Activated T-cell treated with anti-CD3 and anti-CD28 coated beads, Interleukin-2, amount 50 U/mL, for 24 hours (primary cell): Measurements from ENCODE around the gene RAB33B.

Source experiments
- DNase-seq: peaks from one replicate; pipeline ENCODE4 v3.0.0-alpha.2; 2020
- H3K27ac Mint-ChIP-seq: 2 replicates; pipeline ENCODE4 v1.8.0; 2020; ENCODE audit warnings: mild to moderate bottlenecking, mixed read lengths
- H3K27me3 Mint-ChIP-seq: 2 replicates; pipeline ENCODE4 v1.8.0; 2020; ENCODE audit warnings: mixed read lengths
- H3K36me3 Mint-ChIP-seq: 2 replicates; pipeline ENCODE4 v1.8.0; 2020; ENCODE audit warnings: low read depth, mixed read lengths
- H3K4me1 Mint-ChIP-seq: 2 replicates; pipeline ENCODE4 v1.8.0; 2020; ENCODE audit warnings: low read depth, mixed read lengths
- H3K4me3 Mint-ChIP-seq: 2 replicates; pipeline ENCODE4 v1.8.0; 2020; ENCODE audit warnings: mild to moderate bottlenecking, moderate library complexity, mixed read lengths
- H3K9me3 Mint-ChIP-seq: 2 replicates; pipeline ENCODE4 v1.8.0; 2020; ENCODE audit warnings: mixed read lengths

Gene RAB33B

DNA sequence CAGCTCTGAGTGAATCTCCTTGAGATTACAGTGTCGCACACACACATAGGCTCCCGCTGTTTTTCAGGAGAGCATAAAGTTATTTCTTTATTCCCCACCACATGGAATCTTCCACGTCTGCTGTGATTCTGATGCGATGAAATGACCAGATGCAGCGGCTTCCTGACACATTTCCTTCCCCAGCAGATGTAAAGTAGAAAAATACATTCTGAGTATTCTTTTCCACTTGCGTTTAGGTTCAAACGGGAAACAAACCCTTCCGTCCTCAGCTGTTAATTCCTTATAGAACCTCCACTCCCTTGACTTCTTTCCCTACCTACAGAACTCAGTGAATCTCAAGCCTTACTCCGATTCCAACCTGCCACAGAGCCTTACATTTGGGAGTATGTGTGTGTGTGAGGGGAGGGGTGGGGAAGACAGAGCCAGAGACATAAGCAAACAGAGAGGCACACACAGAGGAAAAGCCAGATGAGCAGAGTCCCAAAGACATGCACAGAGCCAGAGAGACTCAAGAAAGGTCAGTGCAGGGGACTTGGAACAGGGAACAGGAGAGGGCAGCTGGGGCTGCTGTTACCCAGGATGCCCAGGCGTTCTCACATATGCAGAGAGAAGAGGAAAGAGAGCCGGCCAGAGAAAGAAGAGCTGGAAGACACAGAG lies 54.8 kb downstream of the RAB33B start:
- Mint-ChIP-seq H3K36me3 (peaks cover 67% of the 10 kb centered on the region), H3K9me3 (no peaks in the 10 kb centered on the region), H3K27ac (no peak overlapping the region), H3K4me1 (no peaks in the 10 kb centered on the region), H3K4me3 (no peak overlapping the region), H3K27me3 (no peaks in the 10 kb centered on the region)
- no peak for DNase-seq

DNA sequence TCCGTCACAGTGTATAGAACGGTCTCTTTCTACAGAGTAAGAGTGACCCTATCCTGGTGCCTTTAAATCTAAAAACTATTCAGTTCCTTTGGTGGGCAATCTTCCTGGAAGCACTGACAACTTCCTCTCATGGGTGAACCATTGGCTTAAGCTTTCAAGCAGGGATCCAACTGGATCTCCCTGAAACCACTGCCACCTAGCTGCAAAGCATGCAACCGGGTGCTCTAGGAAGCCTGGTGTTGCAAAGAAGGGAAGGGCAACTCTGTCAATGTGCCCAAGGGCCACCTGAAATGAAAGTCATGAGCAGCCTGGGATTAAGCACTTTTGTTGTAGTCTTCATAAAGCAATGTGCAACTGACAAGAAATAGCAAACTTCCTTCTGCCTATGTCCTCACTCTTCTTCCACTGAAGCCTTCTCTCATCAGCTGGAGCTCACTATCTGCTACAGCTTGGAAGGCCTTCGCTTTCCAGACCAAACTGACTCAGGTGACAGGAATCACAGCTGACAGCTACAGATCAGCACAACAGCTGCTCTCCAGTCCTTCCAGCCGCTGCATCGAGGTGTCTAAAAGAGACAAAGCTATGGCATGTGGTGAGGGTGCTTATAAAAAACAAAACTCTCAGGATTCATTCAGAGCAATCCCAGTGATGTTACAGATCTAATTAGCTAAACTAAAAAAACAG lies 55.9 kb downstream of the RAB33B start:
- Mint-ChIP-seq H3K9me3 (no peaks in the 10 kb centered on the region), H3K4me3 (no peak overlapping the region), H3K4me1 (no peaks in the 10 kb centered on the region), H3K27me3 (no peaks in the 10 kb centered on the region), H3K27ac (no peak overlapping the region), H3K36me3 (peaks cover 75% of the 10 kb centered on the region)
- no peak for DNase-seq

DNA sequence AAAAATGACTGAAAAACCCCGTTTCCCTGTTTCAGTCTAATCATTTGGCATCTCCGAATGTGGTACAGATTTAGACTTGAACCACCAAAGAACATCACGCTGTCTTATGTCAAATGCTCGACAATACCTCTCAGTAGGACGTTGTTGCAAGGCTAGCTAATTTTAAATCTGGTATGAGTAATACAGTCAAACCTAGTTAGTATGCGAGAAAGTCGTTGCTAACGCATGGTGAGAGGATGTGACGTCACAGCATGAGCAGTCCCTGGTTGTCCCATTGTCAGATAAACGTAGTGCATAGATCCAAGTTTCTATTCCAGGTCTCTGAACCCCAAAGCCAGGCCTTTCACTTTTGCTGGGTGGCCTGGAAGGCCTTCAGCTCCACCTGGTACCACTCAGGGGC lies 57.4 kb downstream of the RAB33B start:
- Mint-ChIP-seq H3K4me1 (no peaks in the 10 kb centered on the region), H3K9me3 (no peaks in the 10 kb centered on the region), H3K36me3 (peaks cover 83% of the 10 kb centered on the region), H3K27ac (no peak overlapping the region), H3K4me3 (no peak overlapping the region), H3K27me3 (no peaks in the 10 kb centered on the region)
- DNase-seq = no peak

DNA sequence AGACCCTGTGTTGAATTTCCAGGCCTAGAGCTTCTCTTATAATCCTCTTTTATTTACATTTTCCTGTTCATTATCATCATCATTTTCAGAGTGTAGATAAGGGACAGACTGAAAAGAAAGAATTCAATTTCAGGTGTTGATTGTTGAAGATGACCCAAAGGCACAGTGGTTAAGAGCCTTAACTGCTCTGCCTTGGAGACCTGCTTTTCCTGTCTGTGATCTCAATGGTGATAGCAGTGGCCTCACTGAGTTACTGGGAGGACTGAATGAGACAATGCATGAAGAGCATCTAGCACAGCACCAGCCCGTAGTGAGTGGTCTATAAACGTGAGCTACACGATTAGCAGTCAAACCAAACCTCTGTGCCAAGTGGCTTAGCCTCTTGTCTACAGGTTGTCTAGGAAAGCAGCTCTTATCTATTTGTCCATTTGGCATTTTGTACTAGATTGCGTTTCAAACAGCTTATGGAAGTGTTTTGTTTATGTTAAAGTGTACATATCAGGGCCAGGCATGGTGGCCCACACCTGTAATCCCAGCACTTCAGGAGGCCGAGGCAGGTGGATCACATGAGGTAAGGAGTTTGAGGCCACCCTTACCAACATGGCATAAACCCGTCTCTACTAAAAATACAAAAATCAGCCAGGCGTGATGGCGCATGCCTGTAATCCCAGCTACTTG lies 60.6 kb downstream of the RAB33B start:
- H3K4me1 Mint-ChIP-seq = no peaks in the 10 kb centered on the region
- H3K27me3 Mint-ChIP-seq = no peaks in the 10 kb centered on the region
- H3K9me3 Mint-ChIP-seq = no peaks in the 10 kb centered on the region
- H3K4me3 Mint-ChIP-seq = no peak overlapping the region
- no peak overlapping the region for H3K27ac Mint-ChIP-seq
- peaks cover 91% of the 10 kb centered on the region for H3K36me3 Mint-ChIP-seq
- DNase-seq = no peak

DNA sequence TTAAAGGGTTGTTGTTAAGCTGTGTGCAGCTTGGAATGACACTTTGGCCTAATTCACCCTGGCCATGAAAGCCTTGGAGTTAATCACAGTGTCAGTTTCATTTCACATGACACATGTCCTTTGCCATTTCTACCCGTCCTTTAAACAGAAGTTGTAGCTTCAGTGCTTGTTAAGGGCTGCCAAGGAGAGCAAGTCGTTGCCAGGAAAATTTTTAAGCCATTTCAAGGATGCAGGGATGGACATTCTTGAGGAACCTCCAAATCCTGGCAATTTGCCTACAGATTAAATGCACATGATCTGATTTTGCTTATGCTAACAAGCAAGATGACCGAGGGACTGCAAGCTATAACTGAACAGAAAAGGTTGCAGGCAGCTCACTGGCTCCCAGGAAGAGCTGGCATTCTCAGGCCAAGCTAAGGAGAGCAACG lies 61.6 kb downstream of the RAB33B start:
- no peak overlapping the region for H3K4me3 Mint-ChIP-seq

DNA sequence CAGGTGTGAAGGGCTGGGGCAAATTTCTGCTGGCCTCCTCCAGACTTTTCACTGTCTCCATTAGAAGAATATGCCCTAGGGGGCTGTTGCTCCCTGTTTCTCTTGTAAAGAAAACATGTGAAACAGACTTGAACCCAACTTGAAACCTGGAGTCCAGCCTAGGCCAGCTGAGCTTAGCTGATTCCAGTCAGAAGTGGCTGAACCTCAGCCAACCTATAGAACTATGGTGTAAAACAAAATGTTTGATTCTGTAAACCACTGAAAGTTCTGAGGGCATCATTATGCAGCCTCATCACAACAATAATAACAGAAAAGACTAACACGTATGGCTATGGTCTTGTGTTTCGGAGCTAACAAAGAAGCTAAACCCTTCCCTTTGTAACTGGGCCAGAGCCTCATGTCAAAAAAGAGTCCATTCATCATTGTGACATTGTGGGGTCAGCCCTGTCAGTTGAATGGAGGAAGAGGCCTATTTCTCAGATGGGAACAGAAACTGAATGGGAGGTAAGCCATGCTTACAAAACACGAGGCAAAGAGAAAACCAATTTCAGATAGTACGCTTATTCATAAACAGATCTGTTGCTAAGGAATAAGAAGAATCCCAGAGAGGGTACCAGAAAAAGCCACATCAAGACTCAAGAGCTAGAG lies 68.0 kb downstream of the RAB33B start:
- H3K27ac Mint-ChIP-seq = no peak overlapping the region
- H3K4me3 Mint-ChIP-seq = no peak overlapping the region
- no peak for DNase-seq
- H3K9me3 Mint-ChIP-seq = no peaks in the 10 kb centered on the region
- H3K36me3 Mint-ChIP-seq = peaks cover 94% of the 10 kb centered on the region
- H3K4me1 Mint-ChIP-seq = peaks cover 7% of the 10 kb centered on the region
- H3K27me3 Mint-ChIP-seq = no peaks in the 10 kb centered on the region

More for the DNA sequence above, 61.6 kb downstream of the RAB33B start:
- Mint-ChIP-seq H3K27me3 (no peaks in the 10 kb centered on the region), H3K27ac (no peak overlapping the region), H3K4me1 (no peaks in the 10 kb centered on the region), H3K9me3 (no peaks in the 10 kb centered on the region), H3K36me3 (peaks cover 90% of the 10 kb centered on the region)
- DNase-seq = no peak

DNA sequence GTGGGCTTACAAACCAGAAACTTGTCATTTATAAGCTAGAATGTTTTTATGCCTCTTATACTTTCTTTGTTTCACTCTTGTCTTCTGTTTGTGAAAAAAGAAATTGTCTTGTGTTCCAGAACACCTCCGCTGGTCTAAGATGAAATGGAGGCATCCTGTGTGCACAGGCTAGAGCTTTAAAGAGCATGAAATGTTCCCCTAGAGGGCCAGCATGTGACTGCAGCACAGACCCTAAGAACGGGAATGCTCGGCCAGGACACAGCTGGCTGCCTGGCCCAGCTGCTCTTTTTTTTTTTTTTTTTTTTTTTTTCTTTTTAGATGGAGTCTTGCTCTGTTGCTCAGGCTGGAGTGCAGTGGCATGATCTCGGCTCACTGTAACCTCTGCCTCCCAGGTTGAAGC lies 68.5 kb downstream of the RAB33B start:
- no peak for DNase-seq
- Mint-ChIP-seq H3K4me3 (no peak overlapping the region), H3K9me3 (no peaks in the 10 kb centered on the region), H3K27ac (no peak overlapping the region), H3K27me3 (no peaks in the 10 kb centered on the region), H3K4me1 (peaks cover 7% of the 10 kb centered on the region), H3K36me3 (peaks cover 93% of the 10 kb centered on the region)

DNA sequence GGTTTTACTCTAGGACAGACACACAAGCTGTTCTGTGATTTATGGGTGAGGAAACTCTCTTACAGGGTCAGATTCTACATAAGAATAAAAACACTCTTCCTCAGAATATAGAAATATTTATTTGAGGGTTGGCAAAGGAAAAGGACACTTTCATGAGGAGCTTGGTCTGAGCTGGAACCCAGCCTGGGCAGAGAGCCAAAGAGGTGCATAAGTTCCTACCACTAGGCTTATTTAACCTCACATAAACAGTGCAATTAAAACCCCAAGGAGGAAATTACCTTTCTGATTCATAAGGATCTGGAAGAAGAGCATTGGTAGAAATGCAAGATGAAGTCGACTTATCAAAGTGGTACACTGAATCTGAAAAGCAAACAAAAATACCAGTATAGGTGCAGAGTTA lies 69.2 kb downstream of the RAB33B start:
- H3K9me3 Mint-ChIP-seq = no peaks in the 10 kb centered on the region
- no peak overlapping the region for H3K27ac Mint-ChIP-seq
- peaks cover 93% of the 10 kb centered on the region for H3K36me3 Mint-ChIP-seq
- DNase-seq = no peak
- H3K4me3 Mint-ChIP-seq = no peak overlapping the region
- no peaks in the 10 kb centered on the region for H3K27me3 Mint-ChIP-seq
- H3K4me1 Mint-ChIP-seq = peaks cover 7% of the 10 kb centered on the region

DNA sequence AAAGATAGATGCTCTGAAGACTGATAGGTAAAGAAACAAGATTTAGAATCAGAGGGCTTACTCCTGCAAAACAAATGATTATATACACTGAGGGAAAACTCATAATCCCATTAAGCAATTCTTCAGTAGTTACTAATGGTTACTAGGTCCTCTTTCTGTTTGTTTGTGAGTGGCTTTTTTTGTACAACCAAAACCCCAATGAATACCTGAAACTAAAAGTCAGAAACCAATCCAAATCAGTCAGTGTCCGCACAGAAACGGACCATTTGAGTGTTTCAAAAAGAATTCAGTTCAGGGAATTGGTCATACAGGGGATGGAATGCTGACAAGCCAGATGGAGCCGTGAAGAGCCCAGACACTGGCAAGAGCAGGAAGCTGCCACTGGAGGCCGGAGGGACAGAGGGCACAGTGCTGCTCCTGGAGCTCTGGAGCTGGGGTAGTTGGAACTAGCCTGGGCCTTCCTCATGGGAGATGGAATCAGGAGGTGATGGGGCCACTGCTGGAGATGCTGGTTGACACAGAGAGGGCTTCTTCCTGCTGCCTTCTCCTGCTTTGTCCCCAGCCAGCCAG lies 70.2 kb downstream of the RAB33B start:
- Mint-ChIP-seq H3K4me3 (no peak overlapping the region), H3K4me1 (peaks cover 9% of the 10 kb centered on the region), H3K9me3 (no peaks in the 10 kb centered on the region), H3K27ac (no peak overlapping the region), H3K27me3 (no peaks in the 10 kb centered on the region), H3K36me3 (peaks cover 93% of the 10 kb centered on the region)
- DNase-seq = no peak

DNA sequence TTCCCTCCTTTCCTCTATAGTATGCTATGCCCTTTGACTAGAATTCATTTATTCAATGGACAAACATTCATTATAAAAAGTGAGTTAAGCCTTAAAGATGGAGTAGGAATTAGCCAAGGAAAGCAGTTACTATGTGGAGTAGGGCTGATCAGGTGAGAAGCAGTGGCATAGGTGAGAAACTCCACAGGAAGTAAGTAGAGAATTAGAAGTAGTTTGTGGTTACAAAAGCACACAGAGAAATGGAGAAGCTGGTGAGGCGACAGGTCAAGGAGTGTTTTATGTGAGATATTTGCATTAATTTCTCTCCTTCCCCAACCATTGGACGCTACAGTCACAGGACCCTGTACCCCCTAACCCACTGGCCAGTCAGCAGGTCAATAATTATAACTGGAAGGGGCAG lies 71.5 kb downstream of the RAB33B start:
- peaks cover 84% of the 10 kb centered on the region for H3K36me3 Mint-ChIP-seq
- H3K4me1 Mint-ChIP-seq = peaks cover 9% of the 10 kb centered on the region
- no peak for DNase-seq
- no peaks in the 10 kb centered on the region for H3K27me3 Mint-ChIP-seq
- H3K9me3 Mint-ChIP-seq = no peaks in the 10 kb centered on the region
- H3K27ac Mint-ChIP-seq = no peak overlapping the region
- no peak overlapping the region for H3K4me3 Mint-ChIP-seq
